Natural killer cell (primary cell): ENCODE results near the gene PLCXD3. TPM values are rescaled to one million over a fixed set of nuclear protein-coding genes. Genes with fewer than 3 reads are reported as not detected.

Experiments used
- ATAC-seq, 3 donors: fragments of 150-1000 bp in 2 of 3; fragments of 200-7000 bp in 1 of 3; cut with Tn5 transposase; 1 replicate in 1 of 3; 2 replicates in 2 of 3; pipeline ENCODE4 v1.10.0; 2021; ENCODE audit warnings: mild to moderate bottlenecking in 2 of 3, moderate library complexity in 2 of 3
- DNase-seq, 2 donors: peaks; one replicate each; pipeline versions ENCODE4 v3.0.0 to v3.0.0-alpha.2; 2013 to 2021; ENCODE audit warnings: mixed read lengths in 1 of 2
- H3K27ac ChIP-seq: one replicate; pipeline ENCODE4 v1.5.1; 2013; ENCODE audit warnings: mild to moderate bottlenecking, low read length
- H3K27me3 ChIP-seq: one replicate; pipeline ENCODE4 v1.6.1; 2013; ENCODE audit warnings: low read length; ENCODE audit not compliant: control insufficient read depth, insufficient read depth
- H3K36me3 ChIP-seq: one replicate; pipeline ENCODE4 v1.6.1; 2013; ENCODE audit warnings: low read length; ENCODE audit not compliant: control insufficient read depth, insufficient read depth
- H3K4me1 ChIP-seq: one replicate; pipeline ENCODE4 v1.6.1; 2013; ENCODE audit warnings: low read length; ENCODE audit not compliant: control insufficient read depth, insufficient read depth
- H3K4me3 ChIP-seq: one replicate; pipeline ENCODE4 v1.5.1; 2013; ENCODE audit warnings: low read length
- H3K9me3 ChIP-seq: one replicate; pipeline ENCODE4 v1.6.1; 2013; ENCODE audit warnings: low read length; ENCODE audit not compliant: control insufficient read depth, insufficient read depth
- H3K27ac Mint-ChIP-seq, 2 donors: one replicate each; pipeline ENCODE4 v1.8.0; 2022; ENCODE audit warnings: mild to moderate bottlenecking in 2 of 2, mixed read lengths in 2 of 2, moderate library complexity in 1 of 2
- H3K27me3 Mint-ChIP-seq, 2 donors: one replicate each; pipeline ENCODE4 v1.8.0; 2022; ENCODE audit warnings: low read depth in 2 of 2, mixed read lengths in 2 of 2
- H3K36me3 Mint-ChIP-seq: one replicate; pipeline ENCODE4 v1.8.0; 2022; ENCODE audit warnings: mixed read lengths
- H3K4me1 Mint-ChIP-seq, 2 donors: one replicate each; pipeline ENCODE4 v1.8.0; 2022; ENCODE audit warnings: mixed read lengths in 2 of 2
- H3K4me3 Mint-ChIP-seq: one replicate; pipeline ENCODE4 v1.8.0; 2022; ENCODE audit warnings: mild to moderate bottlenecking, moderate library complexity, mixed read lengths
- H3K9me3 Mint-ChIP-seq, 2 donors: one replicate each; pipeline ENCODE4 v1.8.0; 2022; ENCODE audit warnings: mixed read lengths in 2 of 2
- CTCF ChIP-seq: fragments of 200-600 bp; IDR thresholded peaks from one replicate; pipeline ENCODE4 v1.8.0; 2022; ENCODE audit warnings: antibody characterized with exemption
- WGBS: methylation state at CpG from one replicate; pipeline ENCODE4 v1.1.7; 2013; ENCODE audit warnings: missing lambda C conversion rate; ENCODE audit not compliant: insufficient coverage; 5-methylcytosine and 5-hydroxymethylcytosine counted together
- intact Hi-C: fragments of 100-400 bp; cut with micrococcal nuclease; formaldehyde crosslinking; loops from one replicate; pipeline ENCODE4 v1.14.2; 2022
- total RNA-seq, 4 donors: library from RNA; stranded (reverse); fragments of 120-200 nt in 1 of 4; gene quantifications; one replicate each; pipeline versions ENCODE4 v1.2.3 to v1.2.4, GENCODE V29; 2013 to 2022

PLCXD3 gene
- total RNA-seq, 3 donors from 2014 or later (not counting 1 experiment from before 2014, with no cell fraction given), result not detected

GRCh38 chr5:41286696-41287095, 223.7 kb downstream of the PLCXD3 start:
- peaks cover 14 to 15% of the 10 kb centered on the region in 2 donors for H3K9me3 Mint-ChIP-seq
- Histone ChIP-seq H3K4me1 (no peaks in the 10 kb centered on the region), H3K4me3 (no peak overlapping the region), H3K9me3 (no peaks in the 10 kb centered on the region), H3K36me3 (no peaks in the 10 kb centered on the region), H3K27ac (no peak overlapping the region), H3K27me3 (no peaks in the 10 kb centered on the region)
- H3K36me3 Mint-ChIP-seq, result no peaks in the 10 kb centered on the region
- H3K27ac Mint-ChIP-seq, result no peak overlapping the region
- intact Hi-C loops, result no loop called here
- no peak overlapping the region for H3K4me3 Mint-ChIP-seq
- no peak for ATAC-seq
- H3K4me1 Mint-ChIP-seq, result no peaks in the 10 kb centered on the region
- no peaks in the 10 kb centered on the region for H3K27me3 Mint-ChIP-seq
- 57% methylated on average over 2 of the region's 2 CpGs for WGBS
- no peak for DNase-seq
- no peak for TF ChIP-seq CTCF

GRCh38 chr5:41286165-41286564, 224.2 kb downstream of the PLCXD3 start:
- Mint-ChIP-seq H3K27me3 (no peaks in the 10 kb centered on the region), H3K9me3 (peaks cover 14 to 15% of the 10 kb centered on the region in 2 donors), H3K4me1 (no peaks in the 10 kb centered on the region), H3K27ac (no peak overlapping the region), H3K4me3 (no peak overlapping the region), H3K36me3 (no peaks in the 10 kb centered on the region)
- no peak overlapping the region for H3K27ac ChIP-seq
- no peaks in the 10 kb centered on the region for H3K9me3 ChIP-seq
- WGBS, result 98% methylated on average over 2 of the region's 2 CpGs
- no peak for TF ChIP-seq CTCF
- H3K4me1 ChIP-seq, result no peaks in the 10 kb centered on the region
- H3K4me3 ChIP-seq, result no peak overlapping the region
- intact Hi-C loops, result no loop called here
- no peaks in the 10 kb centered on the region for H3K27me3 ChIP-seq
- H3K36me3 ChIP-seq, result no peaks in the 10 kb centered on the region
- no peak for DNase-seq
- ATAC-seq, result no peak

- WGBS, result no CpG with 5 or more reads among the region's 2 CpGs
- Histone ChIP-seq H3K27me3 (no peaks in the 10 kb centered on the region), H3K36me3 (no peaks in the 10 kb centered on the region), H3K9me3 (no peaks in the 10 kb centered on the region), H3K27ac (no peak overlapping the region), H3K4me3 (no peak overlapping the region), H3K4me1 (no peaks in the 10 kb centered on the region)
- ATAC-seq, result no peak
- Mint-ChIP-seq H3K4me3 (no peak overlapping the region), H3K9me3 (peaks cover 15% of the 10 kb centered on the region in 2 donors), H3K36me3 (no peaks in the 10 kb centered on the region), H3K27me3 (no peaks in the 10 kb centered on the region), H3K27ac (no peak overlapping the region), H3K4me1 (no peaks in the 10 kb centered on the region)
- DNase-seq, result no peak
- no peak for TF ChIP-seq CTCF
- intact Hi-C loops, result no loop called here
These were observed 225.5 kb downstream of the PLCXD3 start for GRCh38 chr5:41284938-41285337.

- Mint-ChIP-seq H3K9me3 (peaks cover 0 to 3% of the 10 kb centered on the region in 2 donors), H3K4me1 (no peaks in the 10 kb centered on the region), H3K36me3 (no peaks in the 10 kb centered on the region), H3K27ac (no peak overlapping the region), H3K4me3 (no peak overlapping the region), H3K27me3 (no peaks in the 10 kb centered on the region)
- Histone ChIP-seq H3K9me3 (no peaks in the 10 kb centered on the region), H3K36me3 (no peaks in the 10 kb centered on the region), H3K4me1 (no peaks in the 10 kb centered on the region), H3K27me3 (no peaks in the 10 kb centered on the region), H3K4me3 (no peak overlapping the region), H3K27ac (no peak overlapping the region)
- intact Hi-C loops, result no loop called here
- DNase-seq (no peak), ATAC-seq (no peak)
- 37% methylated on average over 10 of the region's 12 CpGs for WGBS
- TF ChIP-seq CTCF, result no peak
These were observed 229.1 kb downstream of the PLCXD3 start for GRCh38 chr5:41281215-41281810.
